Adrenal gland (tissue), 12 donors: ENCODE measurements around the gene ETV1. TPM values are rescaled to one million over a fixed set of nuclear protein-coding genes. Genes with fewer than 3 reads are reported as not detected.

ENCODE experiments used
- DNase-seq, 7 donors: peaks; one replicate each; pipeline ENCODE4 v3.0.0-alpha.2; 2019 to 2020
- H3K27ac ChIP-seq, 5 donors: fragments of 200-600 bp; sonication (generic) in 4 of 5; 1 replicate in 3 of 5; 2 replicates in 2 of 5; pipeline versions ENCODE4 v1.5.1 to v1.8.0; 2016 to 2020; ENCODE audit warnings: mild to moderate bottlenecking in 1 of 5
- H3K27me3 ChIP-seq: fragments of 200-600 bp; 2 replicates; pipeline ENCODE4 v1.8.0; 2021
- H3K36me3 ChIP-seq, 2 donors: fragments of 200-600 bp; replicated peaks in 1 of 2; 1 replicate in 1 of 2; 2 replicates in 1 of 2; pipeline versions ENCODE4 v1.5.1 to v1.8.0; 2018 to 2022
- H3K4me1 ChIP-seq, 2 donors: fragments of 200-600 bp; replicated peaks in 1 of 2; 1 replicate in 1 of 2; 2 replicates in 1 of 2; pipeline versions ENCODE4 v1.5.1 to v1.8.0; 2018 to 2021
- H3K4me3 ChIP-seq, 4 donors: fragments of 200-600 bp; sonication (generic) in 3 of 4; one replicate each; pipeline ENCODE4 v1.5.1; 2016 to 2018
- H3K9me3 ChIP-seq, 3 donors: fragments of 200-600 bp; sonication (generic) in 1 of 3; replicated peaks in 1 of 3; 1 replicate in 2 of 3; 2 replicates in 1 of 3; pipeline versions ENCODE4 v1.5.1 to v1.8.0; 2016 to 2021
- CTCF ChIP-seq, 6 experiments: fragments of 450-650 bp in 4 of 6; fragments of 200-600 bp in 2 of 6; sonication (generic) in 1 of 6; IDR thresholded peaks; 1 replicate in 5 of 6; 2 replicates in 1 of 6; pipeline versions ENCODE4 v1.5.1 to v1.8.0; 2016 to 2021; ENCODE audit warnings: antibody characterized with exemption in 6 of 6, mild to moderate bottlenecking in 2 of 6, moderate library complexity in 1 of 6
- POLR2A ChIP-seq, 2 donors: fragments of 450-650 bp; IDR thresholded peaks; one replicate each; pipeline ENCODE4 v1.6.1; 2017; ENCODE audit warnings: antibody characterized with exemption in 2 of 2, mild to moderate bottlenecking in 2 of 2, moderate library complexity in 1 of 2
- WGBS, 4 donors: extraction: QIAGEN DNeasy Blood & Tissue Kit in 2 of 4; methylation state at CpG; one replicate each; pipeline versions ENCODE4 v1.1.5 to v1.1.7; 2013 to 2017; 5-methylcytosine and 5-hydroxymethylcytosine counted together
- intact Hi-C, 2 donors: fragments of 100-400 bp; cut with DNase I; formaldehyde crosslinking; loops; one replicate each; pipeline versions ENCODE4 v1.14.1 to v1.15.0; 2022 to 2023
- polyA plus RNA-seq, 3 donors: library from polyadenylated mRNA; stranded (reverse); fragments of 200-250 nt in 2 of 3; fragments of 350-450 nt in 1 of 3; fragmentation: Illumina TruSeq in 1 of 3; extraction: RNeasy Lipid Tissue Mini Kit (QIAGEN cat#74804) in 1 of 3; gene quantifications; one replicate each; pipeline ENCODE4 v1.2.3, GENCODE V29; 2013 to 2014
- total RNA-seq, 9 donors: library from RNA; depleted of rRNA in 4 of 9; stranded (reverse); fragments of >200 nt in 4 of 9; fragments of 120-200 nt in 1 of 9; fragmentation: NEBNext Ultra II Directional in 1 of 9; extraction: Animal tissue kit (Norgen Biotek cat#: 25700) in 1 of 9; gene quantifications; one replicate each; pipeline versions ENCODE4 v1.1.0 to v1.2.4, GENCODE V29; 2013 to 2023
- donor health status: healthy with polysubstance abuse.
- donor health status: Bipolar disorder and iron deficiency.
- donor health status: DM: yes; HTN: yes; CAD: no.
- donor health status: DM: no; HTN: no; CAD: no.
- donor health status: DM: no; HTN: no; CAD: no.
- donor health status: DM: yes; HTN: yes; CAD: no.

Gene ETV1
- total and polyA plus RNA-seq, 12 donors: 12.1 to 80.0 (median 34.0) TPM

- Histone ChIP-seq H3K4me3 (no peak overlapping the region), H3K27me3 (no peaks in the 10 kb centered on the region), H3K4me1 (peaks cover 0 to 8% of the 10 kb centered on the region in 2 donors), H3K27ac (no peak overlapping the region), H3K9me3 (no peaks in the 10 kb centered on the region), H3K36me3 (peaks cover 0 to 8% of the 10 kb centered on the region in 2 donors)
- WGBS, 4 donors: 81 to 86% (median 81%) methylated on average over 3 of the region's 3 CpGs
- intact Hi-C loops: no loop called here
- DNase-seq: no peak
- TF ChIP-seq CTCF (IDR thresholded peaks at IDR 0.05) (no peak), POLR2A (IDR thresholded peaks at IDR 0.05) (no peak)
These were observed 87.9 kb downstream of the ETV1 start for GRCh38 chr7:13901577-13901976.

GRCh38 chr7:13898957-13899670, 90.4 kb downstream of the ETV1 start:
- no peak overlapping the region for H3K4me3 ChIP-seq
- TF ChIP-seq POLR2A (IDR thresholded peaks at IDR 0.05) (no peak), CTCF (IDR thresholded peaks at IDR 0.05) (no peak)
- intact Hi-C loops: no loop called here
- H3K27me3 ChIP-seq: no peaks in the 10 kb centered on the region
- H3K27ac ChIP-seq: no peak overlapping the region
- peaks cover 0 to 5% of the 10 kb centered on the region in 2 donors for H3K4me1 ChIP-seq
- WGBS, 4 donors: 69 to 78% (median 75%) methylated on average over 6 of the region's 6 CpGs
- H3K36me3 ChIP-seq: no peaks in the 10 kb centered on the region
- H3K9me3 ChIP-seq: no peaks in the 10 kb centered on the region
- DNase-seq: no peak

- no peak for DNase-seq
- Histone ChIP-seq H3K9me3 (no peaks in the 10 kb centered on the region), H3K36me3 (no peaks in the 10 kb centered on the region), H3K27ac (no peak overlapping the region), H3K27me3 (no peaks in the 10 kb centered on the region), H3K4me3 (no peak overlapping the region), H3K4me1 (no peaks in the 10 kb centered on the region)
- WGBS, 4 donors: 50 to 65% (median 57%) methylated on average over 2 of the region's 2 CpGs
- intact Hi-C loops: no loop called here
- TF ChIP-seq CTCF (IDR thresholded peaks at IDR 0.05) (no peak), POLR2A (IDR thresholded peaks at IDR 0.05) (no peak)
These were observed 91.6 kb downstream of the ETV1 start for GRCh38 chr7:13897819-13898218.

GRCh38 chr7:13894954-13895353, 94.5 kb downstream of the ETV1 start:
- Histone ChIP-seq H3K4me1 (no peaks in the 10 kb centered on the region), H3K4me3 (no peak overlapping the region), H3K36me3 (no peaks in the 10 kb centered on the region), H3K27me3 (no peaks in the 10 kb centered on the region), H3K9me3 (no peaks in the 10 kb centered on the region), H3K27ac (no peak overlapping the region)
- no peak for TF ChIP-seq POLR2A (IDR thresholded peaks at IDR 0.05)
- TF ChIP-seq CTCF (IDR thresholded peaks at IDR 0.05): no peak
- 91 to 94% (median 93%) methylated on average over 4 of the region's 4 CpGs for WGBS, 4 donors
- intact Hi-C loops: no loop called here
- no peak for DNase-seq
